GM19238 (cell line): ENCODE results near the gene OSGEPL1.
"Not testable (repeated sequence)": the region's sequence is repeated elsewhere in the genome, so short reads cannot be mapped to it uniquely, and the experiment has no call there.

Source experiments
- DNase-seq: peaks from one replicate; pipeline ENCODE4 v3.0.0; 2011; ENCODE audit warnings: low spot score; ENCODE audit not compliant: insufficient read length

Gene OSGEPL1

GRCh38 chr2:189762551-189763298 lies at the start of gene OSGEPL1:
OSGEPL1 (minus strand) TSS chr2:189762792; CDS start chr2:189761640, 1,152 bp downstream.
- DNase-seq: peak; percentile 56

- DNase-seq: no peak
Measured at GRCh38 chr2:189803431-189803830, 40.8 kb upstream of the OSGEPL1 start.

- DNase-seq: no peak
Measured at GRCh38 chr2:189802396-189802912, 39.9 kb upstream of the OSGEPL1 start.

GRCh38 chr2:189799531-189799930 lies 36.9 kb upstream of the OSGEPL1 start:
- no peak for DNase-seq

- DNase-seq: no peak
Measured at GRCh38 chr2:189799030-189799331, 36.4 kb upstream of the OSGEPL1 start.

GRCh38 chr2:189798312-189799029 lies 35.9 kb upstream of the OSGEPL1 start:
- no peak for DNase-seq

- DNase-seq: no peak
Measured at GRCh38 chr2:189797902-189798301, 35.3 kb upstream of the OSGEPL1 start.

GRCh38 chr2:189794310-189794709 lies 31.7 kb upstream of the OSGEPL1 start:
- DNase-seq: no peak

- no peak for DNase-seq
Measured at GRCh38 chr2:189791338-189792042, 28.9 kb upstream of the OSGEPL1 start.

GRCh38 chr2:189783927-189784867 lies 21.6 kb upstream of the OSGEPL1 start, which contains the start of the genes ORMDL1 and PMS1:
ORMDL1 (minus strand) TSS chr2:189784339; CDS start chr2:189782595, 1,744 bp downstream.
PMS1 (plus strand) TSS chr2:189784450; CDS start chr2:189791810, 7,360 bp downstream.
- DNase-seq: peak; percentile 72

- no peak for DNase-seq
Measured at GRCh38 chr2:189783451-189783926, 20.9 kb upstream of the OSGEPL1 start.

GRCh38 chr2:189782221-189782671 lies 19.7 kb upstream of the OSGEPL1 start:
- no peak for DNase-seq

- DNase-seq: no peak
Measured at GRCh38 chr2:189772212-189772611, 9.6 kb upstream of the OSGEPL1 start.

- DNase-seq: no peak
Measured at GRCh38 chr2:189770590-189771322, 8.2 kb upstream of the OSGEPL1 start.

GRCh38 chr2:189763908-189764661 lies 1.5 kb upstream of the OSGEPL1 start:
- DNase-seq: no peak

GRCh38 chr2:189762229-189762550 lies 402 bp downstream of the OSGEPL1 start:
- DNase-seq: no peak

GRCh38 chr2:189760154-189760553 lies 2.4 kb downstream of the OSGEPL1 start:
- not testable (repeated sequence) for DNase-seq

- DNase-seq: no peak
Measured at GRCh38 chr2:189756311-189756952, 6.2 kb downstream of the OSGEPL1 start.
